NK-92 treated with Interleukin-12 subunit alpha and Interleukin-12 subunit beta, amount 100 ng/mL, for 24 hours (cell line): ENCODE data around the gene CTNNA3.
"Not testable (repeated sequence)": the region's sequence is repeated elsewhere in the genome, so short reads cannot be mapped to it uniquely, and the experiment has no call there.

Source experiments
- DNase-seq: peaks from one replicate; lab custom pipeline; 2025; lab: John Stamatoyannopoulos, UW

The CTNNA3 gene

GRCh38 chr10:67506083-67506756 is 189.8 kb downstream of the CTNNA3 start:
- DNase-seq, result no peak

DNA sequence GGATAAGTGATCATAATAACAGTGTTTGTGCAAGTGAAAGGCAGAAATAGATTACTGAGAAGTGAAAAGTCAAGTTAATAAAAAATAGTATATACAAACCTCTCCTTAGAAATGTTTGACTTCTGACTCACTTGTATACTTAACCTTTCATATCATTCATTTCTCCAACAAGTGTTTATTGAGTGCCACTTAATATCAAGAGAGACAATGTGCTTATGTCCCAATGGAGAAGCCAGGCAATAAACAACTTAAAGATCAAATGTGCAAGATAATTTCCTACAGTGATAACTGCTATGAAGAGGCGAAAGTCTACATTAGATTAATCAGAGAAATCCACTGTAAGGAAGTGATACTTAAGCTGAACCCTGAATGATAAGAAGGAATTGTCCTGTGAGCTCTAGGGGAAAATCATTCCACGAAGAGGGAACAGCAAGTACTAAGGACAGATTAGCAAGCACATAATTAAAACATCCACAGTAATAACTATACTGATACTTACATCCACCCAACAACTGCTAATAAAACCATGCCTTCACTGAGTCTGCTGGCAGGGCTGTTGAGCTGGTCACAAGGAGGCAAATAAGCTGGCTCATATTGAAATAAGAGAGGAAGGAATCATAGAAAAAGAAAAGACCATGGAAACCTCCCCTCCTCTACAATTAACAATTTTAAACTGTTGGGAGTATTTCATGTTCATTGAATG is 203.5 kb downstream of the CTNNA3 start:
- no peak for DNase-seq

GRCh38 chr10:67487906-67488619 is 207.9 kb downstream of the CTNNA3 start:
- DNase-seq, result no peak

DNA sequence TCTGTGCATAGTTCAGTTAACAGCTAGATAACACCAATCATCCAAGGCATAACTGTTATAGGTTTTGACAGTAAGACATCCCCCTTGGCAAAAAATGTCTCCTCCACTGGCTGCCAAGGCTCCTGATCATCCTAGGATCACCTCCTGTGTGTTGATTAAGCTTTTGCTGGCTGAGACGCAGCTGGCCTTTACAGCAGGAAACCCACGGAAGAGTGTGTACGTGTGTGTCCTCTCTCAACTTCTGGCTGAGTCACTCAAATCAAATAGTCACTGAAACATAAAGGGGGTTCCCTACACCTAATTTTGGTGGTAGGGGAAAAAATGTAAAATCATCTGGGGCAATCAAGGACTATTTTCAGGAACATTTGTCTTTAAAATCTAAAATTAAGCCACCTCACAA is 208.8 kb downstream of the CTNNA3 start:
- DNase-seq, result no peak

GRCh38 chr10:67477868-67478267 is 218.1 kb downstream of the CTNNA3 start:
- no peak for DNase-seq

GRCh38 chr10:67476201-67476600 is 219.8 kb downstream of the CTNNA3 start:
- DNase-seq, result no peak

- no peak for DNase-seq
Measured at GRCh38 chr10:67473850-67474633, 222.0 kb downstream of the CTNNA3 start.

DNA sequence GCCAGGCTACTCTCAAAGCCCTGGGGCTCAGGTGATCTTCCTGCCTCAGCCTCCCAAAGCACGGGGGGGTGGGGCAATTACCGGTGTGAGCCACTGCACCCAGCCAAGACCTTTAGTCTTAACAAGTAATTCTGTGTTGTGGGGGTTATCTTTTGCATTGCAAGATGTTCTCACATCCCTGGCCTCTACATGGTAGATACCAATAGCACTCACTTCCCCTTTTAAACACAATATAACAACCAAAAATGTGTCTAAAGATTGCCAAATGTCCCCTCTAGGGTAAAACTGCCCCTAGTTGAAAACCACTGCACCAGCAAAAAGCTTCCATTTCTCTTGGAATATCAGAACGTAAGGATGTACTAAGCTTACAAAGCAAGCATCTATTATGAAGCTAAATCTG is 225.0 kb downstream of the CTNNA3 start:
- DNase-seq, result no peak

DNA sequence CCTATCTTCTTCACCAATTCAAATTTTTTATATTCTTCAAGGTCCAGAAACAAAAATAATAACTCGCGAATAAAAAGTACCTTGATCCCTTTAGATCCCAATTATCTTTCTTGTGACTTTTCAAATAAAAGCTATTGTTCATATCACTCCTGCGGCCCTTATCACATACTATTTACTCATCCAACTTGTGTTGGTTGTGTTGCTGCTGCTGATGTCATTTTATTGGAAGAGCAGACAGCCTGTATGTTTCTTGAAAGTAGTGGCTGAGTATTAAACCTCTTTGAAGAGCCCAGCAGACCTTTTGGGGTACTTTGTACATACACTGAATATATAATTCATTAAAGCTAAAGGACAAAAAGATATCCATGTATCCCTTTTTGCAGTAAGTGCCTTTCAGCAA is 231.7 kb downstream of the CTNNA3 start:
- DNase-seq, result no peak

- DNase-seq, result no peak
Measured at GRCh38 chr10:67452892-67453291, 243.1 kb downstream of the CTNNA3 start.

GRCh38 chr10:67438605-67439304 is 257.2 kb downstream of the CTNNA3 start:
- no peak for DNase-seq

GRCh38 chr10:67433276-67433675 is 262.7 kb downstream of the CTNNA3 start:
- DNase-seq, result no peak

- no peak for DNase-seq
Measured at GRCh38 chr10:67402620-67403019, 293.4 kb downstream of the CTNNA3 start.

GRCh38 chr10:67401711-67402110 is 294.3 kb downstream of the CTNNA3 start:
- no peak for DNase-seq

GRCh38 chr10:67386841-67387533 is 309.0 kb downstream of the CTNNA3 start:
- not testable (repeated sequence) for DNase-seq

GRCh38 chr10:67386260-67386659 is 309.7 kb downstream of the CTNNA3 start:
- DNase-seq, result no peak

GRCh38 chr10:67385566-67385965 is 310.4 kb downstream of the CTNNA3 start:
- DNase-seq, result no peak

DNA sequence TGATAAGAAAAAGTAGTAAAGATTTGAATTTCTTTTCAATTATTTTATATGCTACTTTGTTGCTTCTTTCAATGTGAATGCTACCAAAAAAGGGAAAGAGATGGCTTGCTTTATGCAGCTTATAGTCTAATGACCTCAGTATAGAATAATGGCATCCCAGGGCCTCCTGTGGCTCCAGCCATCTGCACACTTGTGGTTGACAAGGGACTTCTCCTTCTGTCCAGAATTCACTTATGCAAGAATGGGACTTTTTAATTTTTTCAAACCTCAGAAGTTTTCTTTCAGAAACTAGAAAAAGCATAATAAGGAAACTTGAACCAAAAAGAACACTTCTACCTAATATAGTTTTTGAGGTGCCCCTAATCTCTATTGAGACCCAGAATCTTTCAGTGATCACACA is 310.9 kb downstream of the CTNNA3 start:
- DNase-seq, result no peak

- DNase-seq, result no peak
Measured at GRCh38 chr10:67331121-67331910, 364.7 kb downstream of the CTNNA3 start.
